DMS153 treated with DMSO at 0.1 percent for 48 hours (cell line): ENCODE results near the gene TCHH.
"Not testable (repeated sequence)": the region's sequence is repeated elsewhere in the genome, so short reads cannot be mapped to it uniquely, and the experiment has no call there.

ENCODE experiments used
- DNase-seq: peaks from one replicate; lab custom pipeline; 2025; ENCODE audit not compliant: unreplicated experiment; lab: John Stamatoyannopoulos, UW

Gene TCHH

GRCh38 chr1:152115344-152115743 is at the start of gene TCHH:
TCHH (minus strand) TSS chr1:152115444; CDS start chr1:152114080, 1,364 bp downstream.
- no peak for DNase-seq

- no peak for DNase-seq
These were observed 49.4 kb upstream of the TCHH start for GRCh38 chr1:152164517-152165136.

GRCh38 chr1:152162792-152163463 is 47.7 kb upstream of the TCHH start:
- DNase-seq: no peak

- DNase-seq: no peak
These were observed 45.3 kb upstream of the TCHH start for GRCh38 chr1:152160576-152160975.

- DNase-seq: no peak
These were observed 43.9 kb upstream of the TCHH start, which contains the start of gene RPTN for GRCh38 chr1:152159144-152159543. RPTN (minus strand) TSS chr1:152159228; CDS start chr1:152157889, 1,339 bp downstream.

- DNase-seq: no peak
These were observed 38.8 kb upstream of the TCHH start for GRCh38 chr1:152153996-152154395.

GRCh38 chr1:152151646-152152045 is 36.4 kb upstream of the TCHH start:
- no peak for DNase-seq

- no peak for DNase-seq
These were observed 33.7 kb upstream of the TCHH start for GRCh38 chr1:152148981-152149380.

GRCh38 chr1:152148051-152148450 is 32.8 kb upstream of the TCHH start:
- no peak for DNase-seq

GRCh38 chr1:152145769-152146168 is 30.5 kb upstream of the TCHH start:
- no peak for DNase-seq

- DNase-seq: not testable (repeated sequence)
These were observed 29.5 kb upstream of the TCHH start for GRCh38 chr1:152144674-152145183.

GRCh38 chr1:152143150-152143887 is 28.1 kb upstream of the TCHH start:
- no peak for DNase-seq

GRCh38 chr1:152141971-152142584 is 26.8 kb upstream of the TCHH start:
- peak; percentile 4 for DNase-seq

- no peak for DNase-seq
These were observed 22.0 kb upstream of the TCHH start for GRCh38 chr1:152137215-152137614.

GRCh38 chr1:152130186-152130585 is 14.9 kb upstream of the TCHH start:
- DNase-seq: no peak

- DNase-seq: no peak
These were observed 12.4 kb upstream of the TCHH start for GRCh38 chr1:152127673-152128072.

- no peak for DNase-seq
These were observed 10.7 kb upstream of the TCHH start for GRCh38 chr1:152125834-152126443.

GRCh38 chr1:152118915-152119314 is 3.7 kb upstream of the TCHH start:
- no peak for DNase-seq

GRCh38 chr1:152112885-152113432 is 2.3 kb downstream of the TCHH start:
- no peak for DNase-seq

- DNase-seq: peak; percentile 7
These were observed 3.0 kb downstream of the TCHH start for GRCh38 chr1:152112101-152112884.
